ENCODE results near the gene CNRIP1.

CNRIP1 gene

DNA sequence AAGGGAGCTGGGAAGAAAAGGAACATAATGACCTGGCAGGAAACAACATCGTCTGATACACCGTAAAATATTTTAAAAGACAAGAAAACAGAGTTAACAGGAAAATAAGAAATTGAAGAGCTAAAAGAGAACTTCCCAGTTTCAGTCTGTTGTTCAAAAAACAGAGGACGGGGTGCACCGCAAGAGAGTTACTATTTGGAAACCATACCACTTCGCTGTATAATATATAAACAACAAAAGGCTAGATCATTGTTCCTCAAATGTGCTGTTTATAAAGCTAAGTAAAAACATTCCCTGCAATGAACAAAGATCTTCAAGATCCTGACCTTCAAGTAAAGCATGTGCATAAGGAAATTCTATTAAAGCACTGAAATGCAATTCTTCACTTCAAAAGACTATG, 69.6 kb downstream of the CNRIP1 start:
- DNase-seq: no peak

GRCh38 chr2:68248806-68249205, 70.9 kb downstream of the CNRIP1 start:
- no peak for DNase-seq

DNA sequence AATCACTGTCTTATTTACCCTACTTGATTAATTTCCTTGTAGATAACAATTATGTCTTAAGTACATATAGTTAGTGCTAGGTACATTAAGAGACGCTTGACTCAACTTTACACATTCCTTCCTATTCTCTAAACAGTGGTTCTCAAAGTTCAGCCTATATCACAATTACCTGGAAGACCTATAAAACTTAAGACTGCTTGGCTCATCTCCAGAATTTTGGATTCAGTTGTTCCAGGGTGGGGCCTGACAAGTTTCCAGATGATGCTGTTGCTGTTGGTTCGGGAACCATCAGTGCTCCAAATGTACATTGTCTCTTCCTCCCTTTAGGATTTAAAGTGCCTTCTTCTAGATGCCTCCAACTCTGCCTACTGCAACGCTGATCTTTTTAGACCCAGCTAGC, 71.4 kb downstream of the CNRIP1 start:
- DNase-seq: no peak

GRCh38 chr2:68246396-68246795, 73.4 kb downstream of the CNRIP1 start:
- no peak for DNase-seq

- DNase-seq: no peak
These were observed 74.1 kb downstream of the CNRIP1 start for GRCh38 chr2:68245672-68246071.

GRCh38 chr2:68245066-68245465, 74.7 kb downstream of the CNRIP1 start:
- no peak for DNase-seq

DNA sequence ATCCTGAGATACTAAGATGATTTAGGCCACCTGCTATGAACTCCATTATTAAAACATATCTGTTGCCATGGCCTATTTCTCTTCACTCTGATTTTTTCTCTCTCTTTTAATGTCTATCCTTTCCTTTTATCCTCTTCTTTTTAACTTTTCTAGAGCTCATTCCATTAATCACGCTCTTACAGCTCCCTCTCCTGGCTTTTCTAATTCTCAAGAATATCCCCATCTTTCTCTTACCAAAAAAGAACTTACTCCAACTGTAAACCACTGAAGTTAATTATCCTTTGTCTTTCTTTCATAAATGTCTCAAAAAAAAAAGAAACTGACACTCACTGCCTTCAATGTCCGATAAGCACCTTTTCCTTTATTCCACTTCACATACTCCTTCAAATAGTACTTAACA, 75.3 kb downstream of the CNRIP1 start:
- no peak for DNase-seq

All from NCI-H1092 (cell line).